RWPE2 (cell line): ENCODE results near the gene ATP1B1.

Experiments
- ATAC-seq: fragments of 200-7000 bp; cut with Tn5 transposase; 3 replicates; pipeline ENCODE4 v1.9.1; 2021; ENCODE audit warnings: low read depth
- DNase-seq: peaks from one replicate; pipeline ENCODE4 v3.0.0-alpha.2; 2020; ENCODE audit warnings: low spot score
- H3K27ac ChIP-seq: fragments of 450-650 bp; 2 replicates; pipeline ENCODE4 v1.5.1; 2017; ENCODE audit warnings: mild to moderate bottlenecking; ENCODE audit not compliant: poor library complexity, severe bottlenecking
- H3K27me3 ChIP-seq: fragments of 250-450 bp; sonication (Bioruptor Pico); 2 replicates; pipeline ENCODE4 v1.5.1; 2021; ENCODE audit warnings: mild to moderate bottlenecking, moderate library complexity; ENCODE audit not compliant: insufficient read depth, poor library complexity, severe bottlenecking
- H3K36me3 ChIP-seq: fragments of 250-450 bp; sonication (Bioruptor Pico); 2 replicates; pipeline ENCODE4 v1.5.1; 2020; ENCODE audit warnings: low read depth, mild to moderate bottlenecking, moderate library complexity
- H3K4me1 ChIP-seq: fragments of 250-450 bp; sonication (Bioruptor Pico); 2 replicates; pipeline ENCODE4 v1.5.1; 2021; ENCODE audit warnings: mild to moderate bottlenecking, moderate library complexity; ENCODE audit not compliant: insufficient read depth, poor library complexity, severe bottlenecking
- H3K4me3 ChIP-seq: fragments of 250-450 bp; sonication (Bioruptor Pico); 2 replicates; pipeline ENCODE4 v1.5.1; 2021; ENCODE audit warnings: mild to moderate bottlenecking, moderate library complexity; ENCODE audit not compliant: severe bottlenecking
- H3K9me3 ChIP-seq: fragments of 250-450 bp; sonication (Bioruptor Pico); 2 replicates; pipeline ENCODE4 v1.5.1; 2021; ENCODE audit warnings: mild to moderate bottlenecking, moderate library complexity; ENCODE audit not compliant: severe bottlenecking
- TF ChIP-seq, protein P1 (sequence below): fragments of 450-650 bp; IDR thresholded peaks from one replicate; pipeline ENCODE4 v1.5.1; 2017; ENCODE audit warnings: mild to moderate bottlenecking, moderate library complexity; ENCODE audit not compliant: poor library complexity, severe bottlenecking

ATP1B1 gene

DNA sequence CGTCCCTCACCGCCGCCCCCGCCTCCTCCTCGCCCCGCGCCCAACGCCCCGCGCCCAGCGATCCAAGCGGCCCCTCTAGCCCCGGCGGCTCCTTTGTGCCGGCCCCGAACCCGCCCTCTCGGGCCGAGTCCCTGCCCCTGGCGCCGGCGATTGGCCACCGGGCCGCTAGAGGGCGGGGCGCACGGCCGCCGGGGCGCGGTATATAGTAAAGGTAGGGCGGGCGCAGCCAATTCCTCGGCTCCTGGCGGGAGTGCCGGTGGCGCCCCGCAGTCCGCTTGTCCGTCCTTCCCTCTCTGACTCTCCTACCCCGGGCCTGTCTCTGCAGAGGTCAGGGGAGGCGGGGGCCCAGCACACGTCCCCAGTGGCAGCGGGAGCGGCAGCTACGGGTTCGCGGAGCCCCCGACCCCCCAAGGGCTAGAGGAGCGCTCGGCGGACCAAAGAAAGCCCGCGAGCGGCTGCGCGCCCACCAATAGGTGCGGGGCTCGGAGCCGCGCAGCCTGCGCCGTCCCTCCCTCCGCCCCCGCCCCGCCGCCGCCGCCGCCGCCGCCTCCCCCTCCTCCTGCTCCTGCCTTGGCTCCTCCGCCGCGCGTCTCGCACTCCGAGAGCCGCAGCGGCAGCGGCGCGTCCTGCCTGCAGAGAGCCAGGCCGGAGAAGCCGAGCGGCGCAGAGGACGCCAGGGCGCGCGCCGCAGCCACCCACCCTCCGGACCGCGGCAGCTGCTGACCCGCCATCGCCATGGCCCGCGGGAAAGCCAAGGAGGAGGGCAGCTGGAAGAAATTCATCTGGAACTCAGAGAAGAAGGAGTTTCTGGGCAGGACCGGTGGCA, at the start of gene ATP1B1:
TSS of gene ATP1B1 (plus strand) at position 596 of the 826 bp plus-strand sequence. CDS start at position 736, 140 bp downstream.
- peak; percentile 78 for ATAC-seq
- Histone ChIP-seq H3K27me3 (no peaks in the 10 kb centered on the region), H3K9me3 (no peaks in the 10 kb centered on the region), H3K36me3 (peaks cover 15% of the 10 kb centered on the region), H3K4me3 (peak within 1 kb of the TSS; percentile 69), H3K27ac (peak within 1 kb of the TSS; percentile 96), H3K4me1 (peaks cover 27% of the 10 kb centered on the region)
- TF ChIP-seq, protein P1, sequence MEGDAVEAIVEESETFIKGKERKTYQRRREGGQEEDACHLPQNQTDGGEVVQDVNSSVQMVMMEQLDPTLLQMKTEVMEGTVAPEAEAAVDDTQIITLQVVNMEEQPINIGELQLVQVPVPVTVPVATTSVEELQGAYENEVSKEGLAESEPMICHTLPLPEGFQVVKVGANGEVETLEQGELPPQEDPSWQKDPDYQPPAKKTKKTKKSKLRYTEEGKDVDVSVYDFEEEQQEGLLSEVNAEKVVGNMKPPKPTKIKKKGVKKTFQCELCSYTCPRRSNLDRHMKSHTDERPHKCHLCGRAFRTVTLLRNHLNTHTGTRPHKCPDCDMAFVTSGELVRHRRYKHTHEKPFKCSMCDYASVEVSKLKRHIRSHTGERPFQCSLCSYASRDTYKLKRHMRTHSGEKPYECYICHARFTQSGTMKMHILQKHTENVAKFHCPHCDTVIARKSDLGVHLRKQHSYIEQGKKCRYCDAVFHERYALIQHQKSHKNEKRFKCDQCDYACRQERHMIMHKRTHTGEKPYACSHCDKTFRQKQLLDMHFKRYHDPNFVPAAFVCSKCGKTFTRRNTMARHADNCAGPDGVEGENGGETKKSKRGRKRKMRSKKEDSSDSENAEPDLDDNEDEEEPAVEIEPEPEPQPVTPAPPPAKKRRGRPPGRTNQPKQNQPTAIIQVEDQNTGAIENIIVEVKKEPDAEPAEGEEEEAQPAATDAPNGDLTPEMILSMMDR: no peak
- peak; percentile 83 for DNase-seq

DNA sequence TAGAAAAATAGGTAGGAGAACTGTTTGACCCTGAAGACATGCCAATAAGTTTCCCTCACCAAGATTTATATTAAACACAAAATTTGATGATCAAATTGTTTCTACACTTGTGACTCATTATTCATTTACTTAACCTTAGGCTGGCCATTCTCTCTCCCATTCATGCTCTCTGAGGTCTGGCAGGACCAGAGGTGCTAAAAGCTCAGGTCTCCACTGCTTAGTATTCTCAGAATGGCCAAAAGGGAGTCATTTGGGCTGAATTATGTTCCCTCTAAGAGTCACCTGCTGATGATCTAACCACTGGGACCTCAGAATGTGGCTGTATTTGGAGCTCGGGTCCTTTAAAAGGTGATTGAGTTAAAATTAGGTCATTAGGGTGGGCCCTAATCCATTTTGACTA, 47.1 kb upstream of the ATP1B1 start:
- DNase-seq (no peak), ATAC-seq (peak; percentile 32; the same call in 2 of the 3 replicates)
- no peak overlapping the region for H3K4me3 ChIP-seq
- H3K27me3 ChIP-seq: no peaks in the 10 kb centered on the region
- peak overlapping the region; percentile 97 for H3K27ac ChIP-seq
- H3K9me3 ChIP-seq: no peaks in the 10 kb centered on the region
- TF ChIP-seq, protein P1: no peak
- H3K36me3 ChIP-seq: no peaks in the 10 kb centered on the region
- peaks cover 20% of the 10 kb centered on the region for H3K4me1 ChIP-seq

DNA sequence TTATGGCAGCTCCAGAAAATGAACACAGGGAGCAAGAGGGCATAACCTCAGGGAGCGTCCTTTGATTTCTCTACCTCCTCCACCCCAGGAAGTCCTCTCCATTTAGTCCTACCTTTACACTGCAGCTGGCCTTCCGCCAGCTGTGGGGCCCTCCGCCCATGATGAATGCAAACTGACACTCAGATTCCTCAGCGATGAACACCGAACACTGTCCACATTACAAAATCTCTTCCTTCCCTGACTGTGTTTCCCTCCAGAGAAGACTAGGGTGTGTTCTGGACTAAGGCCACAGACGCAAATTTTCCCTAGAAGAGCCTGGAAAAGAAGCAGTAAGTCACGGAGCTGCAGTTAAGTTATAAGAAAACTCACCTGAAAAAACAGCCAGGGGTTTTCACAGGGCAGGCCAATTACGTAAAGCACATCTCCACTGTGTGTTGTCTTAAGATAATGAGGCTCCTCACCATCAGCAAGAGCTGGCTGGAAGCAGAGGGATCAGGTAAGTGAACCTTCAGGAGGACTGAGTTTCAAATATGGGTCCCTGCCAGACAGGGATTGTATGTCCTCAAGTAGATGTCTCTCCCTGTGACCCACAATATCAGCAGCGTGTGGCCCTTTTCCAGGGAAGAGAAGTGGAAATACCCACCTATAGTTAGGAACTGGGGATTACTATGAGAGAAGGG, 46.3 kb upstream of the ATP1B1 start:
- Histone ChIP-seq H3K36me3 (no peaks in the 10 kb centered on the region), H3K4me3 (no peak overlapping the region), H3K27ac (peak overlapping the region; percentile 97), H3K27me3 (no peaks in the 10 kb centered on the region), H3K9me3 (no peaks in the 10 kb centered on the region), H3K4me1 (peaks cover 20% of the 10 kb centered on the region)
- TF ChIP-seq, protein P1: no peak
- ATAC-seq: peak; percentile 97
- DNase-seq: peak; percentile 75

DNA sequence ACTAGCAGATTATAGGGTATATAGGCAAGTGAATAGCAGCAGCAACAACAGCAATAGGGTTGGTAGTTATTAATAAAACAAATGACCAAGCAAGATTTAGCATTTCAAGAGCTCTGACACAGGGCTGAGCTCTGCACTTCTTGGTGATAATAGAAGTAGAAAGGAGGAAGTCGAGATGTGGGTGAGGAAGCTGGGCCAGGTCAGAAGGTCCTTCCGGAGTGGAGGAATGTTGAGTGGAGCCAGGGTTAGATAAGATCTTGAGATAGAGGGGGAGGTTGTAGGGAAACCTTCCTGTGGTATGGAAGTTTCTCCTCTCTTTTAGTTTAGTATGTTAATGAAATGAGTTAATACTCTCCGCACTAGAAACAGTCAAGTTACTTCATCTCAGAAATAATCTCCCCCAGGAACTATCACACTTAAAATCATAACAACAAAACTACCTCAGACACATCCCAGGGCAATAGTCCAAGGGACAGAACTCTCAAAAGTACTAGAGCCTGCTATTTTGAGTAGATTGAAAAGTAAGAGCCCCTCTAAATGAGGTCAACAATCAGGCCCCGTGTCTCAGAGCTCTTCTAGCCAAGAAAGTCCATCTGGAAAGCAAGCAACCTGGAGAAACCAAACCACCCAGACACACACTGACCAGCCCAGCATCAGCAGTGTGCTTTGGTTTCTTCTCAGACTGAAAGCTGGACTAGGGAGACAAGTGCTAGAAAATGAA, 45.4 kb upstream of the ATP1B1 start:
- Histone ChIP-seq H3K27me3 (no peaks in the 10 kb centered on the region), H3K4me1 (peaks cover 20% of the 10 kb centered on the region), H3K4me3 (no peak overlapping the region), H3K36me3 (no peaks in the 10 kb centered on the region), H3K9me3 (no peaks in the 10 kb centered on the region), H3K27ac (peak overlapping the region; percentile 97)
- ATAC-seq (no peak), DNase-seq (no peak)
- TF ChIP-seq, protein P1: no peak
